Measurements from ENCODE around the gene SAP30L.

DNA sequence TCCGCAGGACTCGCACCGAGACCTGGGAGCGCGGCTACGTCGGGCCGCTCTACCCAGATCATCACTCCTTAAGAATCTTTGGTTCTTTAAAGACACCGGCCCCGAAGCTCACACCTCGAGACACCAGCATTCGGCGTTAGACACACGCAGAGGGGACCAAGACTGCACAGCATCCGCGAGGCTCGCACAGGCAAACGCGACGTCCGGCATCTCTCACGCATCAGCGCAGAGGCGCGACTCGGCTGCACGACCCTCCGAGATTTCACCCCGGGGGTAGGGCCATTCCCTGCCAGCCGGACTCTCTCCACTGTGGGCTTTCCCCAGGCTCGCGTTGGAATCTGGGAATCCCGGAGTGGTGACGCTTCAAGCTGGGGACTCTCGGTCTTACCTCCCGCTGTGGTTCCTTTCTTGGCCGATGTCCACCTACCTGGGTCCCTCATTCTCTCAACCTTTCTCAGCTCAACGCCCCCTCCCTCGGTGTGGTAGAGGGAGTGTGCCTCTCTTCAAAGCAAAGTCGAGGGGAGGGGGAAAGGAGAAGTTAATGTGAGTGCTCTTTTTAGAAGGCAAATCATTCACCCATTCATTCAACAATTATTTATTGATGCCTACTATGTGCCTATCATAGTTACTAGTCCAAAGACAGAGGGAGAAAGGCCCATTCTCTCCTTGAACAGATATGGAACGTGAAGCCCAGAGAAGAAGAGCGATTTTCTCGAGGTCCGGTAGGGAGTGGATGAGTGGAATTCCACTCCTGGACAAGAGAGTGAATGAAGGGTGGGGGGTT is 33.6 kb downstream of the SAP30L start:
- no peak for TF ChIP-seq EGR1 (IDR thresholded peaks at IDR 0.05)
- no peak for TF ChIP-seq EP300 (IDR thresholded peaks at IDR 0.05; ENCODE audit: borderline replicate concordance)
- no peak for TF ChIP-seq NFIC (IDR thresholded peaks at IDR 0.05)
- TF ChIP-seq, protein P1, sequence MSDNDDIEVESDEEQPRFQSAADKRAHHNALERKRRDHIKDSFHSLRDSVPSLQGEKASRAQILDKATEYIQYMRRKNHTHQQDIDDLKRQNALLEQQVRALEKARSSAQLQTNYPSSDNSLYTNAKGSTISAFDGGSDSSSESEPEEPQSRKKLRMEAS (IDR thresholded peaks at IDR 0.05), result no peak
- TF ChIP-seq, protein P2, sequence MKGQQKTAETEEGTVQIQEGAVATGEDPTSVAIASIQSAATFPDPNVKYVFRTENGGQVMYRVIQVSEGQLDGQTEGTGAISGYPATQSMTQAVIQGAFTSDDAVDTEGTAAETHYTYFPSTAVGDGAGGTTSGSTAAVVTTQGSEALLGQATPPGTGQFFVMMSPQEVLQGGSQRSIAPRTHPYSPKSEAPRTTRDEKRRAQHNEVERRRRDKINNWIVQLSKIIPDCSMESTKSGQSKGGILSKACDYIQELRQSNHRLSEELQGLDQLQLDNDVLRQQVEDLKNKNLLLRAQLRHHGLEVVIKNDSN (IDR thresholded peaks at IDR 0.05), result no peak
- TF ChIP-seq YY1 (IDR thresholded peaks at IDR 0.05; ENCODE audit: low read depth), result no peak

Data from Ishikawa (cell line).